Testis (tissue), 2 donors: Measurements from ENCODE around the gene CHDH.

Source experiments
- POLR2A ChIP-seq: fragments of 450-650 bp; IDR thresholded peaks from one replicate; pipeline ENCODE4 v1.6.1; 2017; ENCODE audit warnings: antibody characterized with exemption, mild to moderate bottlenecking, moderate library complexity
- TF ChIP-seq, protein P1 (sequence below), 3 experiments: fragments of 450-650 bp in 2 of 3; fragments of 200-600 bp in 1 of 3; sonication (generic) in 1 of 3; IDR thresholded peaks; one replicate each; pipeline ENCODE4 v1.5.1; 2016 to 2019; ENCODE audit warnings: antibody characterized with exemption in 3 of 3, mild to moderate bottlenecking in 2 of 3, moderate library complexity in 1 of 3

DNA sequence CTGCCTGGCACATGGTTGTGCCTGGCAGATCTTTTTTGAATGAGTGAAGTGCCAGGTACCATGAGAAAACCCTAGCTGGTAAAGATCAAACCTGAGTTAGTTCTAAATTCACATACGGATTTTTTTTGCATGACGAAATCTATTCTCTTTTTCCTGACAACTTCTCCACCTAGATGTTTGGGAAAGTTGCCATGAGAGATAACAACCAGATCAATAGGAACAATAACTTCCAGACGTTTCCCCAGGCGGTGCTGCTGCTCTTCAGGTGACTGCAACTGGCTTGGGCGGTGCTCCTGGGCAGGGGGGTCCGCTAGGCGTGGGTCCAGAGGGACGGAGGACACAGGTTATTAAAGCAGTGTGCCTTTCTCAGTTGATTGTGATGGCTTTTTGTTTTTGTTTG lies 71.8 kb downstream of the CHDH start:
- TF ChIP-seq POLR2A = no peak
- TF ChIP-seq, protein P1, sequence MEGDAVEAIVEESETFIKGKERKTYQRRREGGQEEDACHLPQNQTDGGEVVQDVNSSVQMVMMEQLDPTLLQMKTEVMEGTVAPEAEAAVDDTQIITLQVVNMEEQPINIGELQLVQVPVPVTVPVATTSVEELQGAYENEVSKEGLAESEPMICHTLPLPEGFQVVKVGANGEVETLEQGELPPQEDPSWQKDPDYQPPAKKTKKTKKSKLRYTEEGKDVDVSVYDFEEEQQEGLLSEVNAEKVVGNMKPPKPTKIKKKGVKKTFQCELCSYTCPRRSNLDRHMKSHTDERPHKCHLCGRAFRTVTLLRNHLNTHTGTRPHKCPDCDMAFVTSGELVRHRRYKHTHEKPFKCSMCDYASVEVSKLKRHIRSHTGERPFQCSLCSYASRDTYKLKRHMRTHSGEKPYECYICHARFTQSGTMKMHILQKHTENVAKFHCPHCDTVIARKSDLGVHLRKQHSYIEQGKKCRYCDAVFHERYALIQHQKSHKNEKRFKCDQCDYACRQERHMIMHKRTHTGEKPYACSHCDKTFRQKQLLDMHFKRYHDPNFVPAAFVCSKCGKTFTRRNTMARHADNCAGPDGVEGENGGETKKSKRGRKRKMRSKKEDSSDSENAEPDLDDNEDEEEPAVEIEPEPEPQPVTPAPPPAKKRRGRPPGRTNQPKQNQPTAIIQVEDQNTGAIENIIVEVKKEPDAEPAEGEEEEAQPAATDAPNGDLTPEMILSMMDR (IDR thresholded peaks at IDR 0.05) = no peak
